Astrocyte (in vitro differentiated cells and primary cell): ENCODE measurements around the gene DCLK1. TPM values are rescaled to one million over a fixed set of nuclear protein-coding genes. Genes with fewer than 3 reads are reported as not detected.
A peak's percentile ranks its signal among the peaks of the same experiment; 100 is the strongest.

ENCODE experiments used
- DNase-seq: peaks from one replicate; pipeline ENCODE4 v3.0.0-alpha.2; 2010; ENCODE audit warnings: low read depth
- FAIRE-seq: peaks from 2 replicates; lab custom pipeline; 2011; peaks lifted over from hg19 to GRCh38; lab: Jason Lieb, UNC
- H2AFZ ChIP-seq: 2 replicates; pipeline ENCODE4 v1.6.0; 2012; ENCODE audit warnings: low read depth, low read length, inconsistent platforms
- H3K27ac ChIP-seq: 2 replicates; pipeline ENCODE4 v1.5.1; 2011; ENCODE audit warnings: low read depth, low read length, inconsistent platforms
- H3K27me3 ChIP-seq: 2 replicates; pipeline ENCODE4 v1.6.0; 2011; ENCODE audit warnings: low read length, inconsistent platforms; ENCODE audit not compliant: insufficient read depth
- H3K36me3 ChIP-seq: 2 replicates; pipeline ENCODE4 v1.5.1; 2011; ENCODE audit warnings: low read length, inconsistent platforms; ENCODE audit not compliant: insufficient read depth
- H3K4me1 ChIP-seq: 2 replicates; pipeline ENCODE4 v1.5.1; 2011; ENCODE audit warnings: low read length, inconsistent platforms; ENCODE audit not compliant: insufficient read depth
- H3K4me2 ChIP-seq: 2 replicates; pipeline ENCODE4 v1.6.0; 2012; ENCODE audit warnings: low read length, inconsistent platforms
- H3K4me3 ChIP-seq: 2 replicates; pipeline ENCODE4 v1.5.1; 2011; ENCODE audit warnings: low read depth, mild to moderate bottlenecking, low read length, inconsistent platforms; ENCODE audit not compliant: insufficient read depth
- H3K79me2 ChIP-seq: 2 replicates; pipeline ENCODE4 v1.6.0; 2012; ENCODE audit warnings: mild to moderate bottlenecking, low read length, inconsistent platforms; ENCODE audit not compliant: insufficient read depth
- H3K9ac ChIP-seq: 2 replicates; pipeline ENCODE4 v1.6.0; 2012; ENCODE audit warnings: mild to moderate bottlenecking, low read length, inconsistent platforms
- H3K9me3 ChIP-seq: 2 replicates; pipeline ENCODE4 v1.5.1; 2012; ENCODE audit warnings: low read depth, mild to moderate bottlenecking, low read length, inconsistent platforms; ENCODE audit not compliant: insufficient read depth
- H4K20me1 ChIP-seq: 2 replicates; pipeline ENCODE4 v1.6.0; 2012; ENCODE audit warnings: low read length, inconsistent platforms; ENCODE audit not compliant: insufficient read depth
- H3K27ac Mint-ChIP-seq: one replicate; pipeline ENCODE4 v1.8.0; 2021; ENCODE audit warnings: mild to moderate bottlenecking, mixed read lengths; ENCODE audit not compliant: unreplicated experiment
- H3K27me3 Mint-ChIP-seq: one replicate; pipeline ENCODE4 v1.8.0; 2021; ENCODE audit warnings: low read depth, mixed read lengths; ENCODE audit not compliant: unreplicated experiment
- H3K36me3 Mint-ChIP-seq: one replicate; pipeline ENCODE4 v1.8.0; 2021; ENCODE audit warnings: low read depth, mixed read lengths; ENCODE audit not compliant: unreplicated experiment
- H3K4me1 Mint-ChIP-seq: one replicate; pipeline ENCODE4 v1.8.0; 2021; ENCODE audit warnings: low read depth, mixed read lengths; ENCODE audit not compliant: unreplicated experiment
- H3K4me3 Mint-ChIP-seq: one replicate; pipeline ENCODE4 v1.8.0; 2021; ENCODE audit warnings: mild to moderate bottlenecking, moderate library complexity, mixed read lengths; ENCODE audit not compliant: unreplicated experiment
- H3K9me3 Mint-ChIP-seq: one replicate; pipeline ENCODE4 v1.8.0; 2021; ENCODE audit warnings: mild to moderate bottlenecking, mixed read lengths; ENCODE audit not compliant: unreplicated experiment
- EZH2 ChIP-seq: IDR thresholded peaks from 2 replicates; pipeline ENCODE4 v1.6.1; 2012; ENCODE audit warnings: mild to moderate bottlenecking, low read length, inconsistent platforms; ENCODE audit not compliant: insufficient read depth
- total RNA-seq: library from RNA; stranded (reverse); gene quantifications from 2 replicates; pipeline ENCODE4 v1.2.1, GENCODE V29; 2021
- TF ChIP-seq, protein P1 (sequence below): IDR thresholded peaks from 2 replicates; pipeline ENCODE4 v1.5.1; 2011; ENCODE audit warnings: low read depth, mild to moderate bottlenecking, inconsistent platforms, low read length, moderate library complexity; ENCODE audit not compliant: insufficient read depth

DCLK1 gene
- total RNA-seq, 1 donor from 2014 or later = 4.9 TPM

DNA sequence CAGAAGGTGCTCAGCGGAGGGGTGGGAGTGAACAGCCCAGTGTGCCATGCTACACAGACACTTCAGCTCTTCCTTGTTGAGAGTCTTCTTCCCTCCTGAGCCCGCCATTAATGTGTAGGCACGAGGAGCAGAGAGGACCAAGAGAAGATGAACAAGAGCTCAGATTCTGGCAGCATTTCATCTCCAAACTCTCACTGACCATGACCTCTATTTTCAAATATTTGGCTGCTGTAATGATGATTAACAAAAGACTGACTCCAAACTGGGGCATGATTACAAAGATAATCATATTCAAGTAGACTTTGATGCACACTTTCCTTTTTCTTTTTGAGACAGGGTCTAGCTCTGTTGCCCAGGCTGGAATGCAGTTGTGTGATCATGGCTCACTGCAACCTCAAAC is 236.5 kb downstream of the DCLK1 start:
- no peak overlapping the region for H3K27ac ChIP-seq
- no peaks in the 10 kb centered on the region for H3K9me3 Mint-ChIP-seq
- DNase-seq = no peak
- H3K36me3 ChIP-seq = no peaks in the 10 kb centered on the region
- H3K9ac ChIP-seq = no peak overlapping the region
- no peak overlapping the region for H3K4me3 Mint-ChIP-seq
- no peaks in the 10 kb centered on the region for H4K20me1 ChIP-seq
- no peaks in the 10 kb centered on the region for H3K27me3 Mint-ChIP-seq
- H3K79me2 ChIP-seq = no peaks in the 10 kb centered on the region
- peaks cover 11% of the 10 kb centered on the region for H3K4me1 Mint-ChIP-seq
- no peaks in the 10 kb centered on the region for H3K27me3 ChIP-seq
- H3K27ac Mint-ChIP-seq = no peak overlapping the region
- no peaks in the 10 kb centered on the region for H3K36me3 Mint-ChIP-seq
- no peaks in the 10 kb centered on the region for H3K9me3 ChIP-seq
- H2AFZ ChIP-seq = no peak overlapping the region
- H3K4me3 ChIP-seq = no peak overlapping the region
- H3K4me1 ChIP-seq = peaks cover 18% of the 10 kb centered on the region
- FAIRE-seq = no peak
- TF ChIP-seq, protein P1, sequence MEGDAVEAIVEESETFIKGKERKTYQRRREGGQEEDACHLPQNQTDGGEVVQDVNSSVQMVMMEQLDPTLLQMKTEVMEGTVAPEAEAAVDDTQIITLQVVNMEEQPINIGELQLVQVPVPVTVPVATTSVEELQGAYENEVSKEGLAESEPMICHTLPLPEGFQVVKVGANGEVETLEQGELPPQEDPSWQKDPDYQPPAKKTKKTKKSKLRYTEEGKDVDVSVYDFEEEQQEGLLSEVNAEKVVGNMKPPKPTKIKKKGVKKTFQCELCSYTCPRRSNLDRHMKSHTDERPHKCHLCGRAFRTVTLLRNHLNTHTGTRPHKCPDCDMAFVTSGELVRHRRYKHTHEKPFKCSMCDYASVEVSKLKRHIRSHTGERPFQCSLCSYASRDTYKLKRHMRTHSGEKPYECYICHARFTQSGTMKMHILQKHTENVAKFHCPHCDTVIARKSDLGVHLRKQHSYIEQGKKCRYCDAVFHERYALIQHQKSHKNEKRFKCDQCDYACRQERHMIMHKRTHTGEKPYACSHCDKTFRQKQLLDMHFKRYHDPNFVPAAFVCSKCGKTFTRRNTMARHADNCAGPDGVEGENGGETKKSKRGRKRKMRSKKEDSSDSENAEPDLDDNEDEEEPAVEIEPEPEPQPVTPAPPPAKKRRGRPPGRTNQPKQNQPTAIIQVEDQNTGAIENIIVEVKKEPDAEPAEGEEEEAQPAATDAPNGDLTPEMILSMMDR = no peak
- no peak for TF ChIP-seq EZH2
- no peak overlapping the region for H3K4me2 ChIP-seq

DNA sequence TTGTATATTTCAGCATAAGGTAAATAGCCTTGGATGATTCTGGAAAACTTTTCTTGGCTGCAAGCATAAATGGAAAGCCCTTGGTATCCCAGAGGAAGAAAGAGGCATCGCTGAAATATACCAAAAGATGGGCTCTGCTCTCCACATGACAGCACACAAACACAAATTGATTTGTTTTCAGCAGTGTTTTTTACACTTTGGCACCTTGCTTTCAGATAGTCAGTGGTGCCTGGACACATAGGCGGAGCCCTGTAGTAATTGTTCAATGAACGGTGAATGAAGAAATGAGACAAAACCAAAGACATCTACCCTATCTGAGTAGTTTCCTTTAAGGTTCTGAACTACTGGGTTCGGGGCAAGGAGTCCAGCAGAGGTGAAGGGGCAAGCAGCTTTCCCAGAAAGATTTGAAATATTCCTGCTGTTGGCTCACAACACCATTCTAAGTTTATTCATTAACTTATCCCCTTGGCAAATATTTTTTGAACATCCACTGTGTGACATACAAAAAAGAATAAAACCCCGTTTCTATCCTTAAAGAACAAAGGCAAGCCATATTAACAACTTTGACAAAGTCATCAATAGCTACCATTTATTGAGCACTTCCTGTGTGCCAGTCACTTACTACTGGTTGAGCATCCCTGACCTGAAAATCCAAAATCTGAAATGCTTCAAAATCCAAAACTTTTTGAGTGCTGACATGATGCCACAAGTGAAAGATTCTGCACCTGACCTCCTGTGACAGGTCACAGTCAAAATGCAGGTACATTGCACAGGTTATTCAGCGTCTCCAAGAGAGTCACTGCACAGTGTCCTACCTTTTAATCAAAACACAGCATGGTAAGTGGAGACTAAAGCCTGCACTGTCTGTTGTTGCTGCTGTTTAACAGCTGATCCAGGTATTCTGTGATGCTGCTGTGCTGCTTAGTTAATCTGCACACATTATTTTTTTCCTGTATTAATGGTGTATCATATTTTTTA is 238.1 kb downstream of the DCLK1 start:
- no peak for TF ChIP-seq EZH2
- Histone ChIP-seq H3K9me3 (no peaks in the 10 kb centered on the region), H3K4me3 (no peak overlapping the region), H3K4me2 (peak overlapping the region; percentile 78), H3K9ac (no peak overlapping the region), H3K27me3 (no peaks in the 10 kb centered on the region), H3K36me3 (no peaks in the 10 kb centered on the region), H3K4me1 (peaks cover 30% of the 10 kb centered on the region), H2AFZ (no peak overlapping the region), H4K20me1 (no peaks in the 10 kb centered on the region), H3K79me2 (no peaks in the 10 kb centered on the region), H3K27ac (no peak overlapping the region)
- Mint-ChIP-seq H3K4me3 (no peak overlapping the region), H3K36me3 (no peaks in the 10 kb centered on the region), H3K27ac (no peak overlapping the region), H3K9me3 (no peaks in the 10 kb centered on the region), H3K4me1 (peaks cover 13% of the 10 kb centered on the region), H3K27me3 (no peaks in the 10 kb centered on the region)
- DNase-seq (no peak), FAIRE-seq (no peak)

DNA sequence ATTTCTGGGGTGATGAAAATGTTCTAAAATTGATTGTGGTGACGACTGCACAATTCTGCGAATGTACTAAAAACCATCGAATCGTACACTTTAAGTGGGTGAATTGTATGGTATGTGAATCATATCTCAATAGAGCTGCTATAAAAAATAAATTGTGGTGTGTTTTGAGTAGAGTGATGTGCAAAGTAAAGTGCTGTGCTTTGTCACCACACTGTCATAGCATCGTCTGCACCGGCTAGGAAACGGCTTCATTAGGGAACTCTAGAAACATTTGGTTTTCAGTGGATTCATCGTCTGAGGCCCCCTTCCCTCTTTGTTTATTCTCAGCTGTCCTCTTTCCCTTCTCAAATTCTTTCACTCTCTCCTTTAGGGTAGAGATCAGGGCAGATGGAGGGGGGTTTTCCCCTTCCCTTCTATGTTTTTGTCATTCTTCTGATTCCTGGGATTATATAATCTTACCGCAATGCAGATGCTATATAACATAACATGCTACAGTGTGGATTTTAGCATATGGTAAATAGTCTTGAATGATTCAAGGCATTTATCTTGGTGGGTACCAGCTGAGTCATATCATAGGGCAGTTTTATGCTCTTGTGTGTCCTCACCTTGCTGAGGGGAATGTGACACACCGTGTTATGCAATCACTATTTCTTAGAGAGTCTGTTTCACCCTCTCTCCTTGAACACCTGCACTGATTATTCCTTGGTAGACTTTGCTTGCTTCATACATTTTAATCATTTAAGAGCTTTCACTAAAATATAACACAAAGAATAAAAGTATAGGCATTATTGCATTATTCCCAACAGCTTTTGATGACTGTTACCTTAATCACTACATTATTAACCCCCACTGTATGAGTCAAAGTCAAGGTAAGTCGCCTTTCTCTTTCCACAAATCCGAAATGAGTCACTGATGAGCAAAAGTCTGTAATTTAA is 239.4 kb downstream of the DCLK1 start:
- H3K9me3 Mint-ChIP-seq = no peaks in the 10 kb centered on the region
- Histone ChIP-seq H4K20me1 (no peaks in the 10 kb centered on the region), H3K36me3 (no peaks in the 10 kb centered on the region), H3K4me1 (peaks cover 30% of the 10 kb centered on the region), H3K27me3 (no peaks in the 10 kb centered on the region), H3K9ac (no peak overlapping the region), H3K4me3 (peak overlapping the region; percentile 18), H3K79me2 (no peaks in the 10 kb centered on the region), H3K4me2 (peak overlapping the region; percentile 78), H3K9me3 (no peaks in the 10 kb centered on the region), H2AFZ (peak overlapping the region; percentile 43), H3K27ac (peak overlapping the region; percentile 43)
- no peak overlapping the region for H3K4me3 Mint-ChIP-seq
- DNase-seq = peak; percentile 52
- no peak overlapping the region for H3K27ac Mint-ChIP-seq
- TF ChIP-seq, protein P1 = no peak
- peak; percentile 65 for FAIRE-seq
- H3K4me1 Mint-ChIP-seq = peaks cover 13% of the 10 kb centered on the region
- H3K36me3 Mint-ChIP-seq = no peaks in the 10 kb centered on the region
- no peaks in the 10 kb centered on the region for H3K27me3 Mint-ChIP-seq
